ENCODE measurements around the gene KRTAP12-1. TPM values are rescaled to one million over a fixed set of nuclear protein-coding genes. Genes with fewer than 3 reads are reported as not detected.
A peak's percentile ranks its signal among the peaks of the same experiment; 100 is the strongest.

KRTAP12-1 gene
- total and polyA plus RNA-seq, 2 of the 8 experiments (the other 6 are each of a cell fraction or from before 2014, with no cell fraction given): 0.50 to 0.73 TPM

DNA sequence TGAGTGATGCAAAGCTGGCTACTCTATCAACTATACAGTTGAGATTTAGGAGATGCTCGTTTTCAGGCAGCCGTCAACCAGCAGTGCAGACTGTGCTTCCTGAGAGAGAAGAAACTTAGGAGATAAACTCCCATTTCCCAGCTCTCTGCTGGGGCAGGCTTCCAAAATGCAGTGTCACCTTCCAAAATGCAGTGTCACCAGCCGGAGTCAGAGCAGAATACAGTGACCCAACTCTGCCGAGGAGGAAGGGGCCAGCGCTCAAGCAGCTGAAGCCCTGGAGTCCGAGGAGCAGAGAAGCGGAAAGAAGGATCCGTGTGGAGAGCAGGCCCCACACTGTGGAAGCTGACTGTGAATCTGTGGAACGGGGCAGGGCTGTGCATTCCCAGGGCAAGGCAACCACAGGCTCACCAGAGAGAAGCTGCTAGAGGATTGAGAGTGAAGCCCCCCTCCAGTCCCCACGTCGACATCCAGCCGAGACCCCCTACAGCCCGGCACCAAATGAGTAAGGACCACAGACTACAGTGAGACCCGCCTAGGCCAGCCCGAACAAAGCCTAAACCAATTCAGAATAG lies 703 bp upstream of the KRTAP12-1 start:
- H3K27ac ChIP-seq (ENCODE audit: low read depth, low read length): no peak overlapping the region
- H3K23ac ChIP-seq (ENCODE audit: insufficient read length): no peak overlapping the region
- H3K27me3 ChIP-seq (replicated peaks in 1 of 4; ENCODE audit: control insufficient read depth in 3 of 4, extremely low read depth in 1 of 4, insufficient read depth in 3 of 4, low read length in 3 of 4): no peaks in the 10 kb centered on the region
- no peak overlapping the region for H2BK120ac ChIP-seq (replicated peaks; ENCODE audit: low read depth, low read length)
- peaks cover 5 to 11% (median 8%) of the 10 kb centered on the region in 4 experiments for H3K4me1 ChIP-seq (replicated peaks in 1 of 4; ENCODE audit: control insufficient read depth in 3 of 4, insufficient read depth in 4 of 4, low read length in 3 of 4)
- TF ChIP-seq MAFK (IDR thresholded peaks at IDR 0.05; ENCODE audit: low read depth, low read length): peak; percentile 10; the same call in 1 of the 2 replicates
- TF ChIP-seq BCL11A (IDR thresholded peaks at IDR 0.05; ENCODE audit: low read depth in 2 of 2, low read length in 2 of 2): no peak
- no peak for TF ChIP-seq CHD2 (IDR thresholded peaks at IDR 0.05; ENCODE audit: low read length)
- TF ChIP-seq, protein P1, sequence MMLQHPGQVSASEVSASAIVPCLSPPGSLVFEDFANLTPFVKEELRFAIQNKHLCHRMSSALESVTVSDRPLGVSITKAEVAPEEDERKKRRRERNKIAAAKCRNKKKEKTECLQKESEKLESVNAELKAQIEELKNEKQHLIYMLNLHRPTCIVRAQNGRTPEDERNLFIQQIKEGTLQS (IDR thresholded peaks at IDR 0.05; ENCODE audit: insufficient read depth, low read depth, low read length): no peak
- no peak for TF ChIP-seq SIN3A (conservative IDR thresholded peaks at IDR 0.05 in 1 of 2, IDR thresholded peaks at IDR 0.05 in 1 of 2; ENCODE audit: low read depth in 1 of 2, low read length in 2 of 2)
- no peak for TF ChIP-seq CTBP2 (IDR thresholded peaks at IDR 0.05; ENCODE audit: borderline replicate concordance, insufficient read depth, insufficient read length, low read length)
- peak; percentile 90 for TF ChIP-seq BACH1 (IDR thresholded peaks at IDR 0.05; ENCODE audit: low read length)
- no peak for TF ChIP-seq CEBPB (IDR thresholded peaks at IDR 0.05; ENCODE audit: low read depth, low read length)
- TF ChIP-seq RXRA (IDR thresholded peaks at IDR 0.05; ENCODE audit: insufficient read depth, low read depth, low read length): no peak
- H3K36me3 ChIP-seq (ENCODE audit: control insufficient read depth in 2 of 4, insufficient read depth in 4 of 4, low read length in 3 of 4): 0 out of 8 replicates have a peak, but pooled peaks cover 0 to 1% (median 0%) of the 10 kb centered on the region in 4 experiments
- no peak overlapping the region for H2AFZ ChIP-seq (ENCODE audit: low read length)
- H4K5ac ChIP-seq (ENCODE audit: insufficient read length, low read depth, low read length): no peak overlapping the region
- no peak overlapping the region for H3K9ac ChIP-seq (replicated peaks in 1 of 4; ENCODE audit: extremely low read depth in 1 of 4, low read depth in 3 of 4, low read length in 3 of 4)
- ChIA-PET POLR2A (ENCODE audit: partially characterized antibody) (interaction anchor here (0.7 to 1.5 kb wide), 3 partner anchors 9 to 146 kb away, joined by 3 to 5 read pairs (median 3); no protein-coding TSS in a partner anchor), CTCF (ENCODE audit: partially characterized antibody) (interaction anchor here (0.6 to 1.5 kb wide), 3 partner anchors 8 to 894 kb away, joined by 3 read pairs; partner anchors contain the start of gene KRTAP10-12)
- no peak overlapping the region; the same call in 1 of the 2 replicates for H3K18ac ChIP-seq (ENCODE audit: extremely low read depth, low read length)
- no peak overlapping the region for H3K56ac ChIP-seq (replicated peaks; ENCODE audit: insufficient read length, low read depth, low read length)
- H3K4me2 ChIP-seq (ENCODE audit: insufficient read depth in 1 of 2, low read depth in 2 of 2, low read length in 2 of 2): no peak overlapping the region
- no peak overlapping the region for H3K4me3 ChIP-seq (ENCODE audit: extremely low read depth in 1 of 4, insufficient read depth in 2 of 4, low read depth in 3 of 4, low read length in 4 of 4)
- no peak overlapping the region for H2BK5ac ChIP-seq (ENCODE audit: low read depth, low read length)
- H4K91ac ChIP-seq (replicated peaks; ENCODE audit: insufficient read length, low read length): no peak overlapping the region
- H3K14ac ChIP-seq (ENCODE audit: insufficient read length): no peak overlapping the region
- H3K23me2 ChIP-seq (ENCODE audit: low read depth, low read length): no peaks in the 10 kb centered on the region
- no peak for DNase-seq (ENCODE audit: low read depth in 1 of 2, low spot score in 2 of 2)
- H3K4ac ChIP-seq (replicated peaks; ENCODE audit: insufficient read length, low read depth, low read length): no peak overlapping the region
- H3K79me2 ChIP-seq (ENCODE audit: control insufficient read depth in 1 of 2, insufficient read depth in 2 of 2, low read length in 2 of 2): no peaks in the 10 kb centered on the region
- no peaks in the 10 kb centered on the region for H3K9me3 ChIP-seq (ENCODE audit: insufficient read depth in 2 of 2, low read depth in 1 of 2, low read length in 1 of 2)
- no peak overlapping the region for H2AK5ac ChIP-seq (ENCODE audit: low read depth, low read length)
- H2BK20ac ChIP-seq (ENCODE audit: low read length): no peak overlapping the region
- no peaks in the 10 kb centered on the region for H3K79me1 ChIP-seq (ENCODE audit: low read depth, low read length)
- FAIRE-seq: no peak
- no peaks in the 10 kb centered on the region for H4K20me1 ChIP-seq (replicated peaks in 1 of 2; ENCODE audit: control insufficient read depth in 1 of 2, insufficient read depth in 2 of 2, low read length in 2 of 2)
- WGBS, 2 experiments (ENCODE audit: extremely low coverage in 1 of 2, insufficient coverage in 1 of 2, insufficient read length in 1 of 2, insufficient replicate concordance in 2 of 2, low coverage in 1 of 2, low lambda C conversion rate in 2 of 2, missing lambda C conversion rate in 1 of 2): 95% methylated on average over 15 of the region's 15 CpGs; no CpG with 5 or more reads in 1 of the 2 experiments
- H4K8ac ChIP-seq (ENCODE audit: extremely low read depth, insufficient read depth, low read length): no peak overlapping the region
- H2BK15ac ChIP-seq (ENCODE audit: low read length): 0 out of 2 replicates have a peak overlapping the region, but pooled peaks have one; percentile 46
- H2BK12ac ChIP-seq (ENCODE audit: low read depth, low read length): 0 out of 2 replicates have a peak overlapping the region, but pooled peaks have one; percentile 27

Data from H1 (cell line).